Upper lobe of left lung (tissue), 4 donors: Measurements from ENCODE around the gene C3orf38.

Experiments used
- CTCF ChIP-seq, 6 experiments: fragments of 450-650 bp in 4 of 6; fragments of 200-600 bp in 2 of 6; sonication (generic) in 2 of 6; IDR thresholded peaks; one replicate each; pipeline ENCODE4 v1.5.1; 2016 to 2019; ENCODE audit warnings: antibody characterized with exemption in 6 of 6
- POLR2AphosphoS5 ChIP-seq, 2 donors: sonication (generic); formaldehyde crosslinking; IDR thresholded peaks; one replicate each; pipeline ENCODE4 v1.5.1; 2017; ENCODE audit warnings: antibody characterized with exemption in 2 of 2

- TF ChIP-seq CTCF (IDR thresholded peaks at IDR 0.05) (no peak), POLR2AphosphoS5 (IDR thresholded peaks at IDR 0.05) (no peak)
Measured at GRCh38 chr3:88195951-88196434, 46.2 kb downstream of the C3orf38 start.
